Uterus (tissue), 4 donors: ENCODE measurements around the gene SLC30A9. TPM values are rescaled to one million over a fixed set of nuclear protein-coding genes. Genes with fewer than 3 reads are reported as not detected.

ENCODE experiments used
- DNase-seq, 2 donors: peaks; one replicate each; pipeline ENCODE4 v3.0.0-alpha.2; 2019 to 2020
- H3K27ac ChIP-seq, 2 donors: fragments of 200-600 bp; sonication (generic); 1 replicate in 1 of 2; 2 replicates in 1 of 2; pipeline ENCODE4 v1.5.1; 2016 to 2018
- H3K27me3 ChIP-seq, 2 donors: fragments of 200-600 bp; sonication (generic); one replicate each; pipeline ENCODE4 v1.5.1; 2018 to 2019; ENCODE audit warnings: control low read depth in 1 of 2
- H3K36me3 ChIP-seq, 2 donors: fragments of 200-600 bp; sonication (generic); one replicate each; pipeline ENCODE4 v1.5.1; 2019; ENCODE audit warnings: control low read depth in 1 of 2
- H3K4me1 ChIP-seq, 2 donors: fragments of 200-600 bp; sonication (generic); one replicate each; pipeline ENCODE4 v1.5.1; 2018 to 2019; ENCODE audit warnings: control low read depth in 1 of 2
- H3K4me3 ChIP-seq, 2 donors: fragments of 200-600 bp; sonication (generic); 1 replicate in 1 of 2; 2 replicates in 1 of 2; pipeline ENCODE4 v1.5.1; 2018 to 2019; ENCODE audit warnings: mild to moderate bottlenecking in 1 of 2
- H3K9me3 ChIP-seq, 2 donors: fragments of 200-600 bp; sonication (generic); one replicate each; pipeline ENCODE4 v1.5.1; 2019; ENCODE audit warnings: control low read depth in 1 of 2
- POLR2A ChIP-seq, 2 donors: fragments of 450-650 bp; IDR thresholded peaks; one replicate each; pipeline ENCODE4 v1.6.1; 2016; ENCODE audit warnings: antibody characterized with exemption in 2 of 2, mild to moderate bottlenecking in 1 of 2, moderate library complexity in 1 of 2
- intact Hi-C: fragments of 100-400 bp; cut with DNase I; formaldehyde crosslinking; loops from one replicate; pipeline ENCODE4 v1.15.1; 2023; ENCODE audit warnings: low total_unique reads
- total RNA-seq, 4 donors: library from RNA; depleted of rRNA in 3 of 4; stranded (reverse); fragments of >200 nt in 3 of 4; gene quantifications; one replicate each; pipeline versions ENCODE4 v1.1.0 to v1.2.4, GENCODE V29; 2014 to 2023
- TF ChIP-seq, protein P1 (sequence below), 4 experiments: fragments of 200-600 bp in 2 of 4; fragments of 450-650 bp in 2 of 4; sonication (generic) in 2 of 4; IDR thresholded peaks; one replicate each; pipeline ENCODE4 v1.5.1; 2016 to 2019; ENCODE audit warnings: antibody characterized with exemption in 4 of 4, mild to moderate bottlenecking in 2 of 4, moderate library complexity in 1 of 4
- donor health status: DM: yes; HTN: yes; CAD: no.

Gene SLC30A9
- total RNA-seq, 4 donors from 2014 or later = 37.9 to 219 (median 88.1) TPM

DNA sequence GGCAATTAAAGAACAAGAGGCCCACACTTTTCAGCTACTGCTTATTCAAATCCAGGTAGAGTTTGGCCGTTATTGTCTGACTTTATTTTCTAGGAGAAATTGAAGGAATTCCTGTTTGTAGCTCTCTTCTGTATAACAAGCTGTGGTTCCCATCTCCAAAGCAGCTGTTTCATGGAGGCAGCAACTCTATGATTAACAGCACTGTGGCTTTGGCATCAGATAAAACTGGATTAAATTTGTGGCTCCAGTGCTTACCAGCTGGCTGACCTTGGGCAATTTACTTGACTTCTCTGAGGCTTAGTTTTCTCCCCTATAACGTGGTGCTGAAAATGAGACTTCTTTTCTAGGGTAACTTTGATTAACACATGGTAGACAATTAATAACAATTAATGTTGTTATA is 28.1 kb downstream of the SLC30A9 start:
- no peak for TF ChIP-seq POLR2A (IDR thresholded peaks at IDR 0.05)
- TF ChIP-seq, protein P1, sequence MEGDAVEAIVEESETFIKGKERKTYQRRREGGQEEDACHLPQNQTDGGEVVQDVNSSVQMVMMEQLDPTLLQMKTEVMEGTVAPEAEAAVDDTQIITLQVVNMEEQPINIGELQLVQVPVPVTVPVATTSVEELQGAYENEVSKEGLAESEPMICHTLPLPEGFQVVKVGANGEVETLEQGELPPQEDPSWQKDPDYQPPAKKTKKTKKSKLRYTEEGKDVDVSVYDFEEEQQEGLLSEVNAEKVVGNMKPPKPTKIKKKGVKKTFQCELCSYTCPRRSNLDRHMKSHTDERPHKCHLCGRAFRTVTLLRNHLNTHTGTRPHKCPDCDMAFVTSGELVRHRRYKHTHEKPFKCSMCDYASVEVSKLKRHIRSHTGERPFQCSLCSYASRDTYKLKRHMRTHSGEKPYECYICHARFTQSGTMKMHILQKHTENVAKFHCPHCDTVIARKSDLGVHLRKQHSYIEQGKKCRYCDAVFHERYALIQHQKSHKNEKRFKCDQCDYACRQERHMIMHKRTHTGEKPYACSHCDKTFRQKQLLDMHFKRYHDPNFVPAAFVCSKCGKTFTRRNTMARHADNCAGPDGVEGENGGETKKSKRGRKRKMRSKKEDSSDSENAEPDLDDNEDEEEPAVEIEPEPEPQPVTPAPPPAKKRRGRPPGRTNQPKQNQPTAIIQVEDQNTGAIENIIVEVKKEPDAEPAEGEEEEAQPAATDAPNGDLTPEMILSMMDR (IDR thresholded peaks at IDR 0.05) = no peak
- no peaks in the 10 kb centered on the region for H3K9me3 ChIP-seq
- DNase-seq = no peak
- H3K27me3 ChIP-seq = no peaks in the 10 kb centered on the region
- H3K4me3 ChIP-seq = no peak overlapping the region
- intact Hi-C loops = no loop called here
- no peak overlapping the region for H3K27ac ChIP-seq
- no peaks in the 10 kb centered on the region for H3K36me3 ChIP-seq
- H3K4me1 ChIP-seq = no peaks in the 10 kb centered on the region

DNA sequence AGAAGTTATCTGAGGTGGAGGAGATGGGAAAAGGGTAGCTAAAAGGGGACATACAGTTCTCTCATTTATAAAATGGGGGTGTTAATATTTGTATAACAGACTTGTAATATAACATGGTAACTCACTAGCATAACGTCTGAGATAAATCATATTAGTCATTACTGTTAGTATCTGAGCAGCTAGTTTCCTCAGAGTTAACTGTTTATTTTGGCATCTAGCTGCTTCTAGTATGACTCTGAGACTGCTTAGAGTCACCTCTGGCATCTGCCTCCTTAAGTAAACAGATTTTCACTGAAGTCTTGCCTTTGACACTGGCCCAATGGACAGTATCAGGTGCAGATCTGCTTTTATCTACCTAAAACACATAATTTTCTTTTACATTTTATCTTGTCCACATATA is 58.1 kb downstream of the SLC30A9 start:
- Histone ChIP-seq H3K4me1 (no peaks in the 10 kb centered on the region), H3K27ac (no peak overlapping the region), H3K36me3 (no peaks in the 10 kb centered on the region), H3K4me3 (no peak overlapping the region), H3K9me3 (no peaks in the 10 kb centered on the region), H3K27me3 (no peaks in the 10 kb centered on the region)
- DNase-seq = no peak
- intact Hi-C loops = no loop called here
- TF ChIP-seq POLR2A (IDR thresholded peaks at IDR 0.05) = no peak
- TF ChIP-seq, protein P1 (IDR thresholded peaks at IDR 0.05) = no peak

DNA sequence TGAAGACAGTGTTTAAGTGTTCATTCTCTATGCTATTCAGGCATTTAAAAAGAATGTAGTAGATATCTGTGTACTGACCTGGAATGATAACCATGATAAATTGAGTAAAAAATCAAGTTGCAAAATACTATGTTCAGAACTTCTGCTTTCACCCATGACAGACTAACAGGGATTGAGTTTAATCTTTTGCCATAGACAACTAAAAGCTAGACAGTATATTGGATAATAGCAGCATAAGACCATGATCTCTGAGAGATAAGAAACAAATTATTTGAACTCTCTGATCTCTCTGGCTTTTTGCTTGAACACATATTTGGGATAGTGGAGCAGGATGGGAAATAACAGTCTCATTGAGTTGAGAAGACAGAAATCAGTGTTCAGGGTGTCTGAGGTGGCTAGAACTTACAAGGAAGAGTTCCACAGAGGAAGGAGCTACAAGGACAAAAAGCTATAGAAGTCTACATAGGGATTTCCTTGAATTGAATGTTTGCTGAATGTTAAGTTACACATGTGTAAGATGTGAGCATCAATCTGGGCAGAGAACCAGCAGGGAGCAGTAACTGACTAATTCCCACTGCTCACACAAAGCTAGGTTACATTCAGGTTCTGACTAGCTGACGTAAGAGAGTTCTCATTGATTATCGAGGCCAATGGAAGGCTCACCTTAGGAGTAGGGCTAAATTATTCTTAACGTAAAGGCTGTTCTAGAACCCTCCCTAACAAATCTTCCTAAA is 60.4 kb downstream of the SLC30A9 start:
- Histone ChIP-seq H3K4me3 (no peak overlapping the region), H3K9me3 (no peaks in the 10 kb centered on the region), H3K36me3 (no peaks in the 10 kb centered on the region), H3K27me3 (no peaks in the 10 kb centered on the region), H3K27ac (no peak overlapping the region), H3K4me1 (no peaks in the 10 kb centered on the region)
- no peak for DNase-seq
- TF ChIP-seq POLR2A (IDR thresholded peaks at IDR 0.05) = no peak
- TF ChIP-seq, protein P1 (IDR thresholded peaks at IDR 0.05) = no peak
- intact Hi-C loops = no loop called here

DNA sequence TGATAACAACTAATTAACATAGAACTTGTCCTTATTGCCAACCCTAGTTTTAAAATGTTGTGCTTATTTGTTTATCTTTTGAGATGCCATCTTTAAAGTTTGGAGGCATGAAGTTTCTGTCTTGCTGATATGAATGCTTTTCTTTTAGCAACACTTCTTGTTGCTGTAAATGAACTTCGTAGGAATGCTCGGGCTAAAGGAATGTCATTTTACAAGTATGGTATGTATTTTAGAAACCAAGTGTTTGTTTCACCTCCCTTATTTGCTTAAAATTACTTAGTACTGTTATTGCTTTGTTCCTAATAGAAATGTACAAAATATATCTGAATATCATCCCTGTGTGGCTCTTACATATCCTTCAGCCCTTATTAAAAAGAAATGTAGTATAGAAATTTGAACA is 76.1 kb downstream of the SLC30A9 start:
- no peak overlapping the region for H3K4me3 ChIP-seq
- H3K36me3 ChIP-seq = no peaks in the 10 kb centered on the region
- TF ChIP-seq, protein P1 (IDR thresholded peaks at IDR 0.05) = no peak
- no peak for TF ChIP-seq POLR2A (IDR thresholded peaks at IDR 0.05)
- H3K27me3 ChIP-seq = no peaks in the 10 kb centered on the region
- intact Hi-C loops = no loop called here
- DNase-seq = no peak
- H3K9me3 ChIP-seq = no peaks in the 10 kb centered on the region
- no peaks in the 10 kb centered on the region for H3K4me1 ChIP-seq
- no peak overlapping the region for H3K27ac ChIP-seq

DNA sequence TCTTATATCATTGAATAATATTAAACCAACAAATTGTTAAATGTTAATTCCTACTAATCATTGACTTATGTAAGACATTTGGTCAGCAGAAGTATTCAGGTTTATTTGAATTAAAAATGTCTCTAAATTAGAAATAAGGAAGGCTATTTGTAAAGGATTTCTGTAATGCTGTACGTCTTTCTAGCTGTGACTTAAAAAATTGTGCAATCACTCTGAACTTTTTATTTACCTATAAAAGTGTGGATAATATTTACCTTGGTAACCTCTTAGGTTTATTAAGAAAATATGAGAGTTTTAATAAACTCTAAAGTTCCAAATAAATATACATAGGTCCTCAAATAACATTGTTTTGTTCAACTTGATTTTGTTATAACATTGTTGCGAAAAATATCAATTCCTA is 76.9 kb downstream of the SLC30A9 start:
- intact Hi-C loops = no loop called here
- Histone ChIP-seq H3K4me3 (no peak overlapping the region), H3K27me3 (no peaks in the 10 kb centered on the region), H3K4me1 (no peaks in the 10 kb centered on the region), H3K36me3 (no peaks in the 10 kb centered on the region), H3K27ac (no peak overlapping the region), H3K9me3 (no peaks in the 10 kb centered on the region)
- no peak for TF ChIP-seq POLR2A (IDR thresholded peaks at IDR 0.05)
- TF ChIP-seq, protein P1 (IDR thresholded peaks at IDR 0.05) = no peak
- no peak for DNase-seq
